ENCODE measurements around the gene PPP4R2. TPM values are rescaled to one million over a fixed set of nuclear protein-coding genes. Genes with fewer than 3 reads are reported as not detected.

The PPP4R2 gene
- total RNA-seq, 1 experiment from 2014 or later, result 63.2 TPM

GRCh38 chr3:72973786-72974185 lies 22.8 kb upstream of the PPP4R2 start:
- intact Hi-C loops (cut with micrococcal nuclease; ENCODE audit: unreplicated experiment), result no loop called here
- no peak overlapping the region for H3K4me2 ChIP-seq
- no peaks in the 10 kb centered on the region for H3K27me3 ChIP-seq (ENCODE audit: insufficient read depth, low read depth)
- 0 out of 2 replicates have a peak, but pooled peaks cover 4% of the 10 kb centered on the region for H3K4me1 ChIP-seq (replicated peaks; ENCODE audit: insufficient read depth)
- H3K27ac ChIP-seq, result no peak overlapping the region
- ChIA-PET CTCF (no interaction called here), POLR2A (ENCODE audit: unreplicated experiment) (no interaction called here)
- TF ChIP-seq, protein P1, sequence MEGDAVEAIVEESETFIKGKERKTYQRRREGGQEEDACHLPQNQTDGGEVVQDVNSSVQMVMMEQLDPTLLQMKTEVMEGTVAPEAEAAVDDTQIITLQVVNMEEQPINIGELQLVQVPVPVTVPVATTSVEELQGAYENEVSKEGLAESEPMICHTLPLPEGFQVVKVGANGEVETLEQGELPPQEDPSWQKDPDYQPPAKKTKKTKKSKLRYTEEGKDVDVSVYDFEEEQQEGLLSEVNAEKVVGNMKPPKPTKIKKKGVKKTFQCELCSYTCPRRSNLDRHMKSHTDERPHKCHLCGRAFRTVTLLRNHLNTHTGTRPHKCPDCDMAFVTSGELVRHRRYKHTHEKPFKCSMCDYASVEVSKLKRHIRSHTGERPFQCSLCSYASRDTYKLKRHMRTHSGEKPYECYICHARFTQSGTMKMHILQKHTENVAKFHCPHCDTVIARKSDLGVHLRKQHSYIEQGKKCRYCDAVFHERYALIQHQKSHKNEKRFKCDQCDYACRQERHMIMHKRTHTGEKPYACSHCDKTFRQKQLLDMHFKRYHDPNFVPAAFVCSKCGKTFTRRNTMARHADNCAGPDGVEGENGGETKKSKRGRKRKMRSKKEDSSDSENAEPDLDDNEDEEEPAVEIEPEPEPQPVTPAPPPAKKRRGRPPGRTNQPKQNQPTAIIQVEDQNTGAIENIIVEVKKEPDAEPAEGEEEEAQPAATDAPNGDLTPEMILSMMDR (conservative IDR thresholded peaks at IDR 0.05), result no peak
- no peak for TF ChIP-seq EZH2 (IDR thresholded peaks at IDR 0.05; ENCODE audit: low read depth)
- H3K4me3 ChIP-seq, result no peak overlapping the region
- H3F3A ChIP-seq (ENCODE audit: insufficient read depth, low read depth), result no peaks in the 10 kb centered on the region
- H3K9me2 ChIP-seq (ENCODE audit: insufficient read depth), result no peaks in the 10 kb centered on the region
- H3K79me2 ChIP-seq (ENCODE audit: low read depth), result no peaks in the 10 kb centered on the region
- no peak for DNase-seq
- H4K20me1 ChIP-seq (ENCODE audit: insufficient read depth), result no peaks in the 10 kb centered on the region
- no peak overlapping the region for H2AFZ ChIP-seq
- BruUV-seq (replicated peaks), result no TSS peak
- H3K9me3 ChIP-seq (ENCODE audit: insufficient read depth, low read depth), result no peaks in the 10 kb centered on the region
- no peaks in the 10 kb centered on the region for H3K36me3 ChIP-seq (ENCODE audit: low read depth)

GRCh38 chr3:72974956-72975355 lies 21.7 kb upstream of the PPP4R2 start:
- no peaks in the 10 kb centered on the region for H3K36me3 ChIP-seq (ENCODE audit: low read depth)
- ChIA-PET POLR2A (ENCODE audit: unreplicated experiment) (no interaction called here), CTCF (no interaction called here)
- no peaks in the 10 kb centered on the region for H3K9me2 ChIP-seq (ENCODE audit: insufficient read depth)
- H3K4me2 ChIP-seq, result no peak overlapping the region
- H3K79me2 ChIP-seq (ENCODE audit: low read depth), result no peaks in the 10 kb centered on the region
- no TSS peak for BruUV-seq (replicated peaks)
- 0 out of 2 replicates have a peak, but pooled peaks cover 4% of the 10 kb centered on the region for H3K4me1 ChIP-seq (replicated peaks; ENCODE audit: insufficient read depth)
- no peaks in the 10 kb centered on the region for H3K9me3 ChIP-seq (ENCODE audit: insufficient read depth, low read depth)
- no peak overlapping the region for H3K4me3 ChIP-seq
- H4K20me1 ChIP-seq (ENCODE audit: insufficient read depth), result no peaks in the 10 kb centered on the region
- TF ChIP-seq, protein P1 (conservative IDR thresholded peaks at IDR 0.05), result no peak
- TF ChIP-seq EZH2 (IDR thresholded peaks at IDR 0.05; ENCODE audit: low read depth), result no peak
- DNase-seq, result no peak
- intact Hi-C loops (cut with micrococcal nuclease; ENCODE audit: unreplicated experiment), result no loop called here
- H3F3A ChIP-seq (ENCODE audit: insufficient read depth, low read depth), result no peaks in the 10 kb centered on the region
- no peak overlapping the region for H3K27ac ChIP-seq
- no peak overlapping the region for H2AFZ ChIP-seq
- H3K27me3 ChIP-seq (ENCODE audit: insufficient read depth, low read depth), result no peaks in the 10 kb centered on the region

GRCh38 chr3:72976281-72976741 lies 20.3 kb upstream of the PPP4R2 start:
- POLR2A ChIA-PET (ENCODE audit: unreplicated experiment), result interaction anchor here (0.5 kb wide), 1 partner anchor 20 kb away, joined by 5 read pairs; the partner anchor contains the start of gene PPP4R2
- H3K79me2 ChIP-seq (ENCODE audit: low read depth), result no peaks in the 10 kb centered on the region
- no peaks in the 10 kb centered on the region for H3K9me3 ChIP-seq (ENCODE audit: insufficient read depth, low read depth)
- intact Hi-C loops (cut with micrococcal nuclease; ENCODE audit: unreplicated experiment), result no loop called here
- H3K4me3 ChIP-seq, result no peak overlapping the region
- H3K9me2 ChIP-seq (ENCODE audit: insufficient read depth), result no peaks in the 10 kb centered on the region
- H3K27me3 ChIP-seq (ENCODE audit: insufficient read depth, low read depth), result no peaks in the 10 kb centered on the region
- peak overlapping the region; percentile 40; the same call in 1 of the 2 replicates for H3K27ac ChIP-seq
- H2AFZ ChIP-seq, result no peak overlapping the region
- BruUV-seq (replicated peaks), result no TSS peak
- H3F3A ChIP-seq (ENCODE audit: insufficient read depth, low read depth), result no peaks in the 10 kb centered on the region
- peak overlapping the region; percentile 6; the same call in 1 of the 2 replicates for H3K4me2 ChIP-seq
- no peak for TF ChIP-seq EZH2 (IDR thresholded peaks at IDR 0.05; ENCODE audit: low read depth)
- H3K4me1 ChIP-seq (replicated peaks; ENCODE audit: insufficient read depth), result 0 out of 2 replicates have a peak, but pooled peaks cover 4% of the 10 kb centered on the region
- CTCF ChIA-PET, result no interaction called here
- DNase-seq, result peak in 1 of 2 experiments; percentile 51
- H3K36me3 ChIP-seq (ENCODE audit: low read depth), result no peaks in the 10 kb centered on the region
- H4K20me1 ChIP-seq (ENCODE audit: insufficient read depth), result no peaks in the 10 kb centered on the region
